ENCODE data around the gene TCF7L2.

DNA sequence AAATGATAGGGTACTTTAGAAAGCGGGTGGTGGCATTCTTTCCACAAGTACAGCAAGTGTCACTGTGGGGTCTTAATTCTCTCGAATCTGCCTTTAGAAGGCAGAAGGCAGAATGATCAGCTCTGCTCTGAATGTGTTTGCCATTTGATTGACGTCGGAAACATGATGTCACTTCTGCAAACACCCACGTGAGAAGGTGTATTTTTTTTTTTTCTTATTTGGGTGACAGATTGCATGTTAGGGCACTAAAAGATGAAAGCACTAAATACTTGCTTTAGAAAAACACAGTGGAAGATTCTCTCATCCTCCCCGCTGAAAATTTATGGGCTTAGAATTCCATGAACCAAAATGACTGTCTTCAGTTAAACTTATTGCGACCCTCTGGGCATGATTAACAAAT, 150.2 kb downstream of the TCF7L2 start:
- no peak for TF ChIP-seq CTCF (IDR thresholded peaks at IDR 0.05)
- TF ChIP-seq POLR2A (IDR thresholded peaks at IDR 0.05) = no peak
- TF ChIP-seq EP300 (IDR thresholded peaks at IDR 0.05) = no peak

Data from tibial nerve (tissue), 4 donors.